PC-9 (cell line): Measurements from ENCODE around the gene PPP1R16B.

Experiments
- CTCF ChIP-seq: fragments of 200-600 bp; sonication (generic); conservative IDR thresholded peaks from 2 replicates; pipeline ENCODE4 v1.6.1; 2017; ENCODE audit warnings: mixed run types, antibody characterized with exemption, mild to moderate bottlenecking, moderate library complexity
- EZH2 ChIP-seq: fragments of 200-600 bp; sonication (generic); IDR thresholded peaks from 2 replicates; pipeline ENCODE4 v1.8.0; 2017; ENCODE audit warnings: antibody characterized with exemption, low read depth

DNA sequence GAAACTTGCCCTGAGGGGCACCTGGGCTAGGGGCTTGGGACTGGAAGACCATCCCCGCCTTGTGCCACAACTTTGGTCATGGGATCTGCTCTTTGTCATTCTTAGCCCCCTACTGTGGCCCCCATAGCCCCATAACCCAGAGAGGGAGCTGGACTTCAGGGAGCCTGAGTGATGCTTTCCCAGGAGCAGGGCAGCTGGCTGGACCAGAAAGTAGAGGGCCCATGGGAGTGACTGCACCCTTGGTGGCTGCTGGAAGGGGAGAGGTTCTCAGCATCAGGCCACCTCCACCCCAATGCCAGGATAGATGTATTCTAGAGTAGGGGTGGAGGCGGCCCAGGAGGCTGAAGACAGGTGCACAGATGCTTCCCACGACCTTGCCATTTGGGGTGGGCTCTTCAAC lies 114.9 kb downstream of the PPP1R16B start:
- no peak for TF ChIP-seq CTCF
- no peak for TF ChIP-seq EZH2
